ENCODE data around the gene SPATA6. TPM values are rescaled to one million over a fixed set of nuclear protein-coding genes. Genes with fewer than 3 reads are reported as not detected.
A peak's percentile ranks its signal among the peaks of the same experiment; 100 is the strongest.
"Not testable (repeated sequence)": the region's sequence is repeated elsewhere in the genome, so short reads cannot be mapped to it uniquely, and the experiment has no call there.

SPATA6 gene
- total RNA-seq, 1 experiment from 2014 or later = not detected

- H3K4me1 ChIP-seq (replicated peaks); H3K27ac ChIP-seq; H3K4me3 ChIP-seq; H3K27me3 ChIP-seq (replicated peaks); H3K36me3 ChIP-seq; H3K9me3 ChIP-seq (replicated peaks); DNase-seq (ENCODE audit: low read depth in 1 of 2, low spot score in 2 of 2): not testable (repeated sequence)
Measured at GRCh38 chr1:48480023-48480422, 8.0 kb upstream of the SPATA6 start.

DNA sequence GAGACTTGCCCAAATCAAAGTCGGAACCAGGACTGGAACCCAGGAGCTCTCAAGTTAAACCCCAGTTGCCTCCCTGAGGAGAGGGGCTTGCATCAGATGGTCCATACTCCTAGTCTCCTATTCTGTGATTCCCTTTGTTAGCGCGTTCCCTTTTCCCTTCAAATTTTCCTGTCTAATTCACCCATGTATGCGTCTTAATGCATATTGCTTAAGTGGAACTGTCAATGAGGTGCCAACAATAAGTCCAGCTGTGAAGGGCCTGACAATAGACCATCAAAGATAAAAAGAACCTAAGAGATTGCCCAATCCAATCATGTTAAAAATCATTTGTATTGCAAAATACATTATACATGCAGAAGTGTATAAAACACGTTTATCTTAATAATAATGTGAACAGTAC lies 634 bp upstream of the SPATA6 start:
- Histone ChIP-seq H3K27ac (no peak overlapping the region), H3K27me3 (replicated peaks) (no peaks in the 10 kb centered on the region; the same call in 1 of the 2 replicates), H3K4me3 (peak overlapping the region; percentile 46), H3K9me3 (replicated peaks) (no peaks in the 10 kb centered on the region; the same call in 1 of the 2 replicates), H3K4me1 (replicated peaks) (peaks cover 3% of the 10 kb centered on the region; the same call in 1 of the 2 replicates), H3K36me3 (no peaks in the 10 kb centered on the region)
- no peak for DNase-seq (ENCODE audit: low read depth in 1 of 2, low spot score in 2 of 2)

GRCh38 chr1:48470950-48471690 lies 884 bp downstream of the SPATA6 start:
- H3K27me3 ChIP-seq (replicated peaks) = no peaks in the 10 kb centered on the region; the same call in 1 of the 2 replicates
- H3K27ac ChIP-seq = no peak overlapping the region
- H3K4me3 ChIP-seq = peak overlapping the region; percentile 46
- H3K9me3 ChIP-seq (replicated peaks) = no peaks in the 10 kb centered on the region; the same call in 1 of the 2 replicates
- no peak for DNase-seq (ENCODE audit: low read depth in 1 of 2, low spot score in 2 of 2)
- H3K36me3 ChIP-seq = no peaks in the 10 kb centered on the region
- H3K4me1 ChIP-seq (replicated peaks) = peaks cover 3% of the 10 kb centered on the region; the same call in 1 of the 2 replicates

DNA sequence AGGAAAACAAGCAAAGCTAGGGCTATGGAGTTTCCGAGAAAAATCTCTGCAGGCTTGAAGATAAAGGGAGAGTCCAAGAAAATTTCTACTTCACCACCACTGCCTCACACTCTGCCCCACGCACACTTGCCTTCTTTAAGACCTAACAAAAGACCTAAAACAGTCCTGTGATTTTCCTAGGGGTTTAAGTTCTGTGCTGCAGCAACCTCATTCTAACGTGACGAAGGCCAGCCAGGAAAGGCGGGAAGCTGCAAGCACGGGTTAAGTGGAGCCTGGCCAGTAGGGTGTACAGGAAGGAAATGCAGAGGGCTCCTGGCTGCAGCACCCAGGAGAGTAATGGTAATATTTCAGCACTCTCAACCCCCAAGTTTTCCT lies 1.5 kb downstream of the SPATA6 start:
- no peak for DNase-seq (ENCODE audit: low read depth in 1 of 2, low spot score in 2 of 2)

DNA sequence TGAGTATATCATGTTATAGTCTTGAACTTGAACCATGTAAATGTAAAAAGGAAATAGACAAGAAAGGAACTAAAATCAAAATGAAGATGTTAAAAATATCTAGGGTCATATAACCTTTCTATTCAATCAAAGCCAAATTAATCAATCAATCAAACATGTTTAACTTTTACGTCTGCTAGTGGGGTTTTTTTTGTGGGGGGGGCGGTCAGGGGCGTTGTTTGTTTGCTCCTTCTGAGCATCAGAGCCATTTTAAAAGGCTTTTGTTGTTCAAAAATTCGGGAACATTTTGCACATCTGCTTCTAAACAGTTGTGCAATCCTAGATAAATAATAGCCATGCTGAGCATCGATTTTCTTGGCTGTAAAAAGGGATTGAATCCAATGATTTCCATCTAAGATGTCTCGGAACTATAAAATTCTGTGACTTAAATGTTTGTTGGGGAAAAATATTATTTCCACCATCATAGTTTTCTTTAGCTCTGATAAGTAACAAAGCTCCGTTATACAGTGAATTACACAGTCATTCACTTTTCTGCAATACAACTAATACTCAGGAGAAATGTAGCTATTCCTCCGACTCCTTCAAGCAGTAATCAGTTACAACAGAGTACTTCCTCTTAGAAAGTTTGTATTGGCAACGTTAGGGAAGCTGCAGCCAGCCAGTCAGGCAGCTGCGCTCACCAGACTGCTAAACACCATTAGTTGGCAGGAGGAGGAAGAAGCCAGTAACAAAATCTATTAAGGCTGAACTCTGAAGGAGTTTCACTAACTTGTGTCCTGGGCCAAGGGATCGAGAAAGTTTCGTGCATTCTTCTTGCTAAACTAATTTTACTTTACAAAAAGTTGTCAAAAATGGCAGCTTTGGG lies 2.2 kb downstream of the SPATA6 start:
- no peak overlapping the region for H3K4me3 ChIP-seq
- H3K4me1 ChIP-seq (replicated peaks) = peaks cover 3% of the 10 kb centered on the region; the same call in 1 of the 2 replicates
- H3K27ac ChIP-seq = no peak overlapping the region
- H3K27me3 ChIP-seq (replicated peaks) = no peaks in the 10 kb centered on the region; the same call in 1 of the 2 replicates
- H3K36me3 ChIP-seq = no peaks in the 10 kb centered on the region
- H3K9me3 ChIP-seq (replicated peaks) = no peaks in the 10 kb centered on the region; the same call in 1 of the 2 replicates
- DNase-seq (ENCODE audit: low read depth in 1 of 2, low spot score in 2 of 2) = no peak

More for the DNA sequence above, 1.5 kb downstream of the SPATA6 start:
- no peaks in the 10 kb centered on the region; the same call in 1 of the 2 replicates for H3K27me3 ChIP-seq (replicated peaks)
- no peak overlapping the region for H3K4me3 ChIP-seq
- H3K27ac ChIP-seq = no peak overlapping the region
- no peaks in the 10 kb centered on the region; the same call in 1 of the 2 replicates for H3K9me3 ChIP-seq (replicated peaks)
- peaks cover 3% of the 10 kb centered on the region; the same call in 1 of the 2 replicates for H3K4me1 ChIP-seq (replicated peaks)
- H3K36me3 ChIP-seq = no peaks in the 10 kb centered on the region

GRCh38 chr1:48466594-48466993 lies 5.4 kb downstream of the SPATA6 start:
- Histone ChIP-seq H3K4me1 (replicated peaks) (0 out of 2 replicates have a peak, but pooled peaks cover under 1% of the 10 kb centered on the region), H3K4me3 (no peak overlapping the region), H3K27me3 (replicated peaks) (peaks cover 3% of the 10 kb centered on the region; the same call in 1 of the 2 replicates), H3K27ac (no peak overlapping the region), H3K9me3 (replicated peaks) (no peaks in the 10 kb centered on the region; the same call in 1 of the 2 replicates), H3K36me3 (no peaks in the 10 kb centered on the region)
- DNase-seq (ENCODE audit: low read depth in 1 of 2, low spot score in 2 of 2) = no peak

DNA sequence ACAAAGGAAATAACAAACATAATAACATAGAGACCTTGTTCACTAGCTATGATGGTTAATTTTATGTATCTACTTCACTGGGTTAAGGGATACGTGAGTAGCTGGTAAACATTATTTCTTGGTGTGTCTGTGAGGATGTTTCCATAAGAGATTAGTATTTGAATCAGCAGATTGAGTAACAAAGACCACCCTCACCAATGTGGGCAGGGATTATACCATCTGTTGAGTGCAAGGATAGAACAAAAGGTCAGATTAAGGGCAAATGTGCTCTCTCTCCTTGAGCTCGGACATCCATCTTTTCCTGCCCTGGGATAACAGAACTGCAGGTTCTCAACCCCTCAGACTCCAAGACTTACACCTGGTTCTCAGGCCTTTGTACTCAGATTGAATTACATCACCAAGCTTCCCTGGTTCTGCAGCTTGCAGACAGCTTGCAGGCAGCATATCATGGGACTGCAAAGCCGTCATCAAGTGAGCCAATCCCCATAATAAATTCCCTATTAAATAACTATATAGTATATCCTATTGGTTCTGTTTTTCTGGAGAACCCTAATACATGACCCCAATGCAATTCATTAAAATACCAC lies 9.2 kb downstream of the SPATA6 start:
- H3K36me3 ChIP-seq = no peaks in the 10 kb centered on the region
- DNase-seq (ENCODE audit: low read depth in 1 of 2, low spot score in 2 of 2) = no peak
- peaks cover 3% of the 10 kb centered on the region; the same call in 1 of the 2 replicates for H3K27me3 ChIP-seq (replicated peaks)
- H3K4me3 ChIP-seq = no peak overlapping the region
- H3K27ac ChIP-seq = no peak overlapping the region
- H3K4me1 ChIP-seq (replicated peaks) = no peaks in the 10 kb centered on the region
- H3K9me3 ChIP-seq (replicated peaks) = no peaks in the 10 kb centered on the region

DNA sequence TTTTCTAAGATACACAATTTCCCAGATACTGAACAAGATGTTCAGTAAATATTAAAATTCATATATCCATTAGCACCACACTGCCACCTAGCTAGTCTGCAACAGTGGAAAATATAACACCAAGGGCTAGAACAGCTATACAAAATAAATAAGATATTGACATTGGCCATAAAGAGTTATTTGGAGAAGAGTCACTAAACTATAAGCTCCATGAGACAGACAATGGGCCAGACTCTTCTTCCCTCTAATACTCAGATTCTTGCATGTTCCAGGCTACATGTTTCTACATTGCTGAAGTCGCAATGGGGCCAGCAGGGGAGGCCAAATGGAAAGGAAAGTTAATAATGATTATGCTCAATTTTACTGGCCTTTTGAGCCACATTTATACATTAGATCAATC lies 21.5 kb downstream of the SPATA6 start:
- Histone ChIP-seq H3K4me3 (no peak overlapping the region), H3K27me3 (replicated peaks) (no peaks in the 10 kb centered on the region)
- DNase-seq (ENCODE audit: low read depth in 1 of 2, low spot score in 2 of 2) = no peak

GRCh38 chr1:48448932-48449331 lies 23.1 kb downstream of the SPATA6 start:
- no peak for DNase-seq (ENCODE audit: low read depth in 1 of 2, low spot score in 2 of 2)
- Histone ChIP-seq H3K4me3 (no peak overlapping the region), H3K36me3 (no peaks in the 10 kb centered on the region), H3K27ac (no peak overlapping the region), H3K27me3 (replicated peaks) (no peaks in the 10 kb centered on the region), H3K4me1 (replicated peaks) (no peaks in the 10 kb centered on the region), H3K9me3 (replicated peaks) (no peaks in the 10 kb centered on the region)

More for the DNA sequence above, 21.5 kb downstream of the SPATA6 start:
- no peaks in the 10 kb centered on the region for H3K36me3 ChIP-seq
- no peaks in the 10 kb centered on the region for H3K9me3 ChIP-seq (replicated peaks)
- no peak overlapping the region for H3K27ac ChIP-seq
- H3K4me1 ChIP-seq (replicated peaks) = no peaks in the 10 kb centered on the region

DNA sequence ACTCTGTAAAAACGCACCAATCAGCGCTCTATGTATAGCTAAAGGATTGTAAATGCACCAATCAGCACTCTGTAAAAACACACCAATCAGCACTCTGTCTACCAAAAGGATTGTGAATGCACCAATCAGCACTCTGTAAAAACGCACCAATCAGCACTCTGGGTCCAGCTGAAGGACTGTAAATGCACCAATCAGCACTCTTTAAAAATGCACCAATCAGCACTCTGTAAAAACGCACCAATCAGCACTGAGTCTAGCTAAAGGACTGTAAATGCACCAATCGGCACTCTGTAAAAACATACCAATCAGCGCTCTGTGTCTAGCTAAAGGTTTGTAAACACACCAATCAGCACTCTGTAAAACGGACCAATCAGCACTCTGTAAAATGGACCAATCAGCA lies 27.8 kb downstream of the SPATA6 start:
- not testable (repeated sequence) for H3K9me3 ChIP-seq (replicated peaks); H3K27ac ChIP-seq; DNase-seq (ENCODE audit: low read depth in 1 of 2, low spot score in 2 of 2); H3K4me1 ChIP-seq (replicated peaks); H3K27me3 ChIP-seq (replicated peaks); H3K4me3 ChIP-seq; H3K36me3 ChIP-seq

GRCh38 chr1:48442864-48443619 lies 29.0 kb downstream of the SPATA6 start:
- Histone ChIP-seq H3K4me3 (no peak overlapping the region), H3K4me1 (replicated peaks) (no peaks in the 10 kb centered on the region), H3K36me3 (no peaks in the 10 kb centered on the region), H3K27me3 (replicated peaks) (no peaks in the 10 kb centered on the region), H3K9me3 (replicated peaks) (no peaks in the 10 kb centered on the region), H3K27ac (no peak overlapping the region)
- DNase-seq (ENCODE audit: low read depth in 1 of 2, low spot score in 2 of 2) = no peak

DNA sequence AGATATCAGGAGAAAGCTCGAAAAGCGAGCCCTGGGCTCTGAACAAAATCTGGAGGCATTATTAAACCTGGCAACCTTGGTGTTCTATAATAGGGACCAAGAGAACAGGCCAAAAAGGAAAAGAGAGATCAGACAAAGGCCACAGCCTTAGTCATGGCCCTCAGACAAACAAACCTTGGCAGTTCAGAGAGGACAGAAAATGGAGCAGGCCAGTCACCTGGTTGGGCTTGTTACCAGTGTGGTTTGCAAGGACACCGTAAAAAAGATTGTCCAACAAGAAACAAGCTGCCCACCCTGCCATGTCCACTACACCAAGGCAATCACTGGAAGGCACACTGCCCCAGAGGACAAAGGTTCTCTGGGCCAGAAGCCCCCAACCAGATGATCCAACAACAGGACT lies 31.2 kb downstream of the SPATA6 start:
- not testable (repeated sequence) for DNase-seq (ENCODE audit: low read depth in 1 of 2, low spot score in 2 of 2); H3K9me3 ChIP-seq (replicated peaks); H3K4me1 ChIP-seq (replicated peaks); H3K36me3 ChIP-seq; H3K27me3 ChIP-seq (replicated peaks); H3K4me3 ChIP-seq; H3K27ac ChIP-seq

DNA sequence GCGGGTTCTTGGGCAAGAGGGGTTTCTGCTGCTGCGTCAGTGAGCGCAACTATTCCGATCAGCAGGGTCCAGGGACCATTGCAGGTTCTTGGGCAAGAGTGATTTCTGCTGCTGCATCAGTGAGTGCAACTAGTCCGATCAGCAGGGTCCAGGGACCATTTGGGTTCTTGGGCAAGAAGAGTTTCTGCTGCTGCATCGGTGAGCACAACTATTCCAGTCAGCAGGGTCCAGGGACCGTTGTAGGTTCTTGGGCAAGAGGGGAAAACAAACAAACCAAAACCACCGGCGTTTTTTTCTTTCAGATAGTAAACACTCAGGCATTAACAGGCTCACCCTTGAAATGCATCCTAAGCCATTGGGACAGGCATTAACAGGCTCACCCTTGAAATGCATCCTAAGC lies 32.6 kb downstream of the SPATA6 start:
- Histone ChIP-seq H3K27ac (no peak overlapping the region), H3K36me3 (no peaks in the 10 kb centered on the region), H3K9me3 (replicated peaks) (no peaks in the 10 kb centered on the region), H3K4me1 (replicated peaks) (no peaks in the 10 kb centered on the region), H3K4me3 (no peak overlapping the region), H3K27me3 (replicated peaks) (no peaks in the 10 kb centered on the region)
- DNase-seq (ENCODE audit: low read depth in 1 of 2, low spot score in 2 of 2) = no peak
